ENCODE data around the gene PPP1R2B.
"Not testable (repeated sequence)": the region's sequence is repeated elsewhere in the genome, so short reads cannot be mapped to it uniquely, and the experiment has no call there.

PPP1R2B gene

GRCh38 chr5:156850206-156850751, at the start of gene PPP1R2B:
TSS of gene PPP1R2B (plus strand) at chr5:156850295. CDS start at chr5:156850563, 268 bp downstream.
- DNase-seq (ENCODE audit: low read depth in 2 of 2) = no peak

GRCh38 chr5:156800929-156801328, 49.2 kb upstream of the PPP1R2B start:
- DNase-seq (ENCODE audit: low read depth in 2 of 2) = no peak

GRCh38 chr5:156802501-156802900, 47.6 kb upstream of the PPP1R2B start:
- no peak for DNase-seq (ENCODE audit: low read depth in 2 of 2)

GRCh38 chr5:156803404-156803803, 46.7 kb upstream of the PPP1R2B start:
- DNase-seq (ENCODE audit: low read depth in 2 of 2) = no peak

GRCh38 chr5:156812959-156813358, 37.1 kb upstream of the PPP1R2B start:
- no peak for DNase-seq (ENCODE audit: low read depth in 2 of 2)

GRCh38 chr5:156815988-156816599, 34.0 kb upstream of the PPP1R2B start:
- no peak for DNase-seq (ENCODE audit: low read depth in 2 of 2)

GRCh38 chr5:156819537-156819936, 30.6 kb upstream of the PPP1R2B start:
- no peak for DNase-seq (ENCODE audit: low read depth in 2 of 2)

GRCh38 chr5:156819967-156820581, 30.0 kb upstream of the PPP1R2B start:
- DNase-seq (ENCODE audit: low read depth in 2 of 2) = no peak

- no peak for DNase-seq (ENCODE audit: low read depth in 2 of 2)
These were observed 25.9 kb upstream of the PPP1R2B start for GRCh38 chr5:156824241-156824640.

- DNase-seq (ENCODE audit: low read depth in 2 of 2) = no peak
These were observed 25.3 kb upstream of the PPP1R2B start for GRCh38 chr5:156824800-156825199.

GRCh38 chr5:156825688-156826087, 24.4 kb upstream of the PPP1R2B start:
- no peak for DNase-seq (ENCODE audit: low read depth in 2 of 2)

- no peak for DNase-seq (ENCODE audit: low read depth in 2 of 2)
These were observed 23.9 kb upstream of the PPP1R2B start for GRCh38 chr5:156826150-156826549.

GRCh38 chr5:156834916-156835315, 15.2 kb upstream of the PPP1R2B start:
- DNase-seq (ENCODE audit: low read depth in 2 of 2) = no peak

GRCh38 chr5:156835905-156836304, 14.2 kb upstream of the PPP1R2B start:
- DNase-seq (ENCODE audit: low read depth in 2 of 2) = no peak

GRCh38 chr5:156836846-156837245, 13.2 kb upstream of the PPP1R2B start:
- DNase-seq (ENCODE audit: low read depth in 2 of 2) = no peak

- DNase-seq (ENCODE audit: low read depth in 2 of 2) = no peak
These were observed 11.1 kb upstream of the PPP1R2B start for GRCh38 chr5:156838961-156839360.

GRCh38 chr5:156841737-156842136, 8.4 kb upstream of the PPP1R2B start:
- no peak for DNase-seq (ENCODE audit: low read depth in 2 of 2)

- no peak for DNase-seq (ENCODE audit: low read depth in 2 of 2)
These were observed 3.2 kb upstream of the PPP1R2B start for GRCh38 chr5:156846914-156847313.

- not testable (repeated sequence) for DNase-seq (ENCODE audit: low read depth in 2 of 2)
These were observed 1.6 kb upstream of the PPP1R2B start for GRCh38 chr5:156848447-156848846.

- DNase-seq (ENCODE audit: low read depth in 2 of 2) = no peak
These were observed 1.8 kb downstream of the PPP1R2B start for GRCh38 chr5:156851880-156852279.

- not testable (repeated sequence) for DNase-seq (ENCODE audit: low read depth in 2 of 2)
These were observed 3.0 kb downstream of the PPP1R2B start for GRCh38 chr5:156853055-156853454.

GRCh38 chr5:156865427-156865826, 15.3 kb downstream of the PPP1R2B start:
- DNase-seq (ENCODE audit: low read depth in 2 of 2) = no peak

GRCh38 chr5:156870498-156870839, 20.4 kb downstream of the PPP1R2B start:
- no peak for DNase-seq (ENCODE audit: low read depth in 2 of 2)

GRCh38 chr5:156871212-156871611, 21.1 kb downstream of the PPP1R2B start:
- DNase-seq (ENCODE audit: low read depth in 2 of 2) = no peak

Measured in stimulated activated CD8-positive, alpha-beta memory T cell treated with anti-CD3 and anti-CD28 coated beads, Interleukin-7, amount 100 ng/mL, for 1 hour (primary cell).